ENCODE measurements around the gene SLC34A1. TPM values are rescaled to one million over a fixed set of nuclear protein-coding genes. Genes with fewer than 3 reads are reported as not detected.
A peak's percentile ranks its signal among the peaks of the same experiment; 100 is the strongest.

Gene SLC34A1
- total RNA-seq, 1 donor from 2014 or later: not detected

DNA sequence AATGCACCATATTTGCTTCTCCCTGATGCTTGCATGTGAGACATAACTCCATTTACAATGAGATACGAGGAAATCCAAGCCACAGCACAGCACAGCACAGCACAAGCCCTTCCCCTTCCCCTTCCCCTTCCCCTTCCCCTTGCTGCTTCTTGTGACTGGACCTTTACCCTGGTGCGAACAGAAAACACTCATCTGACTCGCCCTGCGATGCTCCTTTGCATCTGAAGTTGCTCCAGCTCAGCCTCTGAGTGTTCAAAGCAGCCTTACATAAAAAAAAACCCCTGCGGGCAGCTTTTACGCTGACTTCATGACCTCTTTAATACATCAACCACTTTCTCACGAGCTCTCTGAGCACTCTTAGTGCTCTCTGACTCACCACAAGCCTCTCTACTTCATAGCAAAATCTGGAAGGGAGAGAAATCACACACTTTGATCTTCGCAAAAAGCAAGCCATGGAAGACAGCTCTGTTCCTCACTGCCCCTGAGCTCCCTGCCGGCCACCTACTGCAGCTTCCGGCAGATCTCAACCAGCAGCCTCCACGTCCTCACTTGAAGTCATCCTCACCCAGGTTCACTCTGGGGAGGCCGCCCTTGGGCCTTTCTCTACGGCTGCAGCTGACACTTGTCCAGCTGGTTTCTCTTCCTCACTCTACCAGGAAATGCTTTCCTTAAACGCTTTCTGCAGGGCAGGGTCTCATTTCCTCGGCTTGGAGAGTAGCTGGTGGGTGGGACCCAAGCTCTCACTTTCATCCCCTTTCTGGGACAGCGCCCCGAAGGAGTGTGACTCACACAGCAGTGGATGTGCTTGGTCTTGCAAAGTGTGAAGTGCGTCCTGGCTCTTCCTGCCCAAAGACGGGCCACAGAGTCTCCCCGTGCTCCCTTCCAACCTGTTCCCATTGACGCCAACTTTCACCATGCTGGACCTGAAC is 5.3 kb downstream of the SLC34A1 start:
- Histone ChIP-seq H3K27me3 (ENCODE audit: insufficient read depth, low read length) (no peaks in the 10 kb centered on the region), H3K4me2 (ENCODE audit: low read length) (peak overlapping the region; percentile 77), H2AFZ (ENCODE audit: low read depth, low read length) (peak overlapping the region; percentile 33), H3K36me3 (ENCODE audit: insufficient read depth, low read length) (no peaks in the 10 kb centered on the region), H3K27ac (ENCODE audit: low read depth, low read length) (peak overlapping the region; percentile 78), H3K9ac (ENCODE audit: low read length) (peak overlapping the region; percentile 53), H4K20me1 (ENCODE audit: insufficient read depth, low read length) (peaks cover 17% of the 10 kb centered on the region), H3K4me3 (ENCODE audit: insufficient read depth, low read depth, low read length) (no peak overlapping the region), H3K9me3 (ENCODE audit: insufficient read depth, low read depth, low read length) (no peaks in the 10 kb centered on the region), H3K79me2 (ENCODE audit: insufficient read depth, low read length) (no peaks in the 10 kb centered on the region), H3K4me1 (ENCODE audit: insufficient read depth, low read length) (peaks cover 19% of the 10 kb centered on the region)
- TF ChIP-seq EZH2 (IDR thresholded peaks at IDR 0.05; ENCODE audit: insufficient read depth, low read length): no peak
- TF ChIP-seq, protein P1, sequence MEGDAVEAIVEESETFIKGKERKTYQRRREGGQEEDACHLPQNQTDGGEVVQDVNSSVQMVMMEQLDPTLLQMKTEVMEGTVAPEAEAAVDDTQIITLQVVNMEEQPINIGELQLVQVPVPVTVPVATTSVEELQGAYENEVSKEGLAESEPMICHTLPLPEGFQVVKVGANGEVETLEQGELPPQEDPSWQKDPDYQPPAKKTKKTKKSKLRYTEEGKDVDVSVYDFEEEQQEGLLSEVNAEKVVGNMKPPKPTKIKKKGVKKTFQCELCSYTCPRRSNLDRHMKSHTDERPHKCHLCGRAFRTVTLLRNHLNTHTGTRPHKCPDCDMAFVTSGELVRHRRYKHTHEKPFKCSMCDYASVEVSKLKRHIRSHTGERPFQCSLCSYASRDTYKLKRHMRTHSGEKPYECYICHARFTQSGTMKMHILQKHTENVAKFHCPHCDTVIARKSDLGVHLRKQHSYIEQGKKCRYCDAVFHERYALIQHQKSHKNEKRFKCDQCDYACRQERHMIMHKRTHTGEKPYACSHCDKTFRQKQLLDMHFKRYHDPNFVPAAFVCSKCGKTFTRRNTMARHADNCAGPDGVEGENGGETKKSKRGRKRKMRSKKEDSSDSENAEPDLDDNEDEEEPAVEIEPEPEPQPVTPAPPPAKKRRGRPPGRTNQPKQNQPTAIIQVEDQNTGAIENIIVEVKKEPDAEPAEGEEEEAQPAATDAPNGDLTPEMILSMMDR (IDR thresholded peaks at IDR 0.05; ENCODE audit: insufficient read depth, low read depth, low read length): no peak
- peak overlapping the region; percentile 86 for H3K27ac Mint-ChIP-seq (ENCODE audit: unreplicated experiment)
- DNase-seq (ENCODE audit: low read depth) (peak; percentile 92), FAIRE-seq (no peak)
- H3K4me1 Mint-ChIP-seq (ENCODE audit: low read depth, unreplicated experiment): peaks cover 23% of the 10 kb centered on the region
- H3K27me3 Mint-ChIP-seq (ENCODE audit: low read depth, unreplicated experiment): peaks cover 38% of the 10 kb centered on the region
- peaks cover 1% of the 10 kb centered on the region for H3K9me3 Mint-ChIP-seq (ENCODE audit: unreplicated experiment)
- H3K36me3 Mint-ChIP-seq (ENCODE audit: low read depth, unreplicated experiment): no peaks in the 10 kb centered on the region
- peak overlapping the region; percentile 70 for H3K4me3 Mint-ChIP-seq (ENCODE audit: unreplicated experiment)

DNA sequence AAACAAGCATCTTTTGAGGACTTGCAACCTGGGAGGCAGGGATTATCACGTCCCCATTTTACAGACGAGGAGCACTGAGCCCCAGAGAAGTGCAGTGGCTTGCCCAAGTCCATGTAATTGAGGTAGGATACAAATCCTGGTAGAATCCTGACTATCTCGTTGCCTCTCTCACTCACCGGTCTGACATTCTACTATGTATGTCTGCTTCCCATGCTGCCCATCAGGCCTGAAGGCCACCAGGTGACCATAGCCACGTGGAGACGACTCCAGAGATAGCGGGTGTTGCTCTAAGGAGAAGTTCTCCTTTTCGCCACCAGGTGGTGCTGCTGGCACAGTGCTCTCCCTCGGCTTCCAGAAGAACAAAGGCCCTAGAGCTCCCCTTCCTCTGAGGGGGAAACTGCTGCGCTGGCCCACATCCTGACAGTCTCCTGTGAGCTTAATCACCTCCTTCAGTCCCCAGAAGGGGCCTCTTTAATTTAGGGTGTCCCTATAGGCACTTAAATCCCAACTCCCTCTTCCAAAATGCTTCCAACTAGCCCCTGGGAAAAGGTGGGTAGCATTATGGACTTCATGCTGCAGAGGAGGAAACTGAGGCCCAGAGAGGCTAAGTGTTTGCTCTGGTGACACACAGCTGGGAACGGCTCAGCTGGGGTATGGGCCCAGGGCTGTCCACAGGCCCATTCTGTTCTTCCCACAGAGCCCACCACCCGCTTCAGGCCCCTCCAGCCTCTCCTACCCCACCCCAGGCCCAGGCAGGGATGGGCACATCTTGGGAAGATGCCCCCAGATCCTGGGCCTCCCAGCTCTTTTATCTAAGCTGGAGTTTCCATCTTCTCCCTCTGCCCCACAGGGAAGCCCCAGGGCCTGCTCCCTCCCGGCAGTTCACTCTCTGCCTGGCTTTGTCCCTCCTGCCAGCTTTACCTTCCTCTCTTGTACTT is 6.4 kb downstream of the SLC34A1 start:
- no peaks in the 10 kb centered on the region for H3K27me3 ChIP-seq (ENCODE audit: insufficient read depth, low read length)
- H2AFZ ChIP-seq (ENCODE audit: low read depth, low read length): peak overlapping the region; percentile 64
- H3K27ac Mint-ChIP-seq (ENCODE audit: unreplicated experiment): peak overlapping the region; percentile 86
- H3K4me3 Mint-ChIP-seq (ENCODE audit: unreplicated experiment): peak overlapping the region; percentile 54
- no peaks in the 10 kb centered on the region for H3K9me3 ChIP-seq (ENCODE audit: insufficient read depth, low read depth, low read length)
- no peak overlapping the region for H3K27ac ChIP-seq (ENCODE audit: low read depth, low read length)
- H3K4me3 ChIP-seq (ENCODE audit: insufficient read depth, low read depth, low read length): no peak overlapping the region
- peaks cover 1% of the 10 kb centered on the region for H3K9me3 Mint-ChIP-seq (ENCODE audit: unreplicated experiment)
- H4K20me1 ChIP-seq (ENCODE audit: insufficient read depth, low read length): peaks cover 17% of the 10 kb centered on the region
- H3K36me3 Mint-ChIP-seq (ENCODE audit: low read depth, unreplicated experiment): no peaks in the 10 kb centered on the region
- no peak for FAIRE-seq
- H3K36me3 ChIP-seq (ENCODE audit: insufficient read depth, low read length): no peaks in the 10 kb centered on the region
- peaks cover 34% of the 10 kb centered on the region for H3K27me3 Mint-ChIP-seq (ENCODE audit: low read depth, unreplicated experiment)
- no peaks in the 10 kb centered on the region for H3K79me2 ChIP-seq (ENCODE audit: insufficient read depth, low read length)
- peak; percentile 54 for DNase-seq (ENCODE audit: low read depth)
- peak overlapping the region; percentile 77 for H3K4me2 ChIP-seq (ENCODE audit: low read length)
- H3K4me1 Mint-ChIP-seq (ENCODE audit: low read depth, unreplicated experiment): peaks cover 23% of the 10 kb centered on the region
- H3K4me1 ChIP-seq (ENCODE audit: insufficient read depth, low read length): peaks cover 19% of the 10 kb centered on the region
- peak overlapping the region; percentile 53 for H3K9ac ChIP-seq (ENCODE audit: low read length)
- TF ChIP-seq EZH2 (IDR thresholded peaks at IDR 0.05; ENCODE audit: insufficient read depth, low read length): no peak
- TF ChIP-seq, protein P1 (IDR thresholded peaks at IDR 0.05; ENCODE audit: insufficient read depth, low read depth, low read length): peak; percentile 94

Data from astrocyte (in vitro differentiated cells and primary cell).